ENCODE data around the gene WFS1. TPM values are rescaled to one million over a fixed set of nuclear protein-coding genes. Genes with fewer than 3 reads are reported as not detected.

Gene WFS1
- polyA plus RNA-seq, 4 donors = 24.5 to 32.7 (median 27.8) TPM

- no peak for DNase-seq (ENCODE audit: low read depth in 4 of 4, low spot score in 2 of 4)
These were observed 27.7 kb downstream of the WFS1 start for GRCh38 chr4:6297266-6297815.

- no peak for DNase-seq (ENCODE audit: low read depth in 4 of 4, low spot score in 2 of 4)
These were observed 28.4 kb downstream of the WFS1 start for GRCh38 chr4:6298035-6298434.

GRCh38 chr4:6298852-6299251, 29.2 kb downstream of the WFS1 start:
- no peak for DNase-seq (ENCODE audit: low read depth in 4 of 4, low spot score in 2 of 4)

- DNase-seq (ENCODE audit: low read depth in 4 of 4, low spot score in 2 of 4) = no peak
These were observed 30.2 kb downstream of the WFS1 start for GRCh38 chr4:6299875-6300274.

GRCh38 chr4:6300359-6300758, 30.7 kb downstream of the WFS1 start:
- no peak for DNase-seq (ENCODE audit: low read depth in 4 of 4, low spot score in 2 of 4)

GRCh38 chr4:6301051-6301731, 31.5 kb downstream of the WFS1 start:
- DNase-seq (ENCODE audit: low read depth in 4 of 4, low spot score in 2 of 4) = no peak

GRCh38 chr4:6301732-6302442, 32.2 kb downstream of the WFS1 start:
- DNase-seq (ENCODE audit: low read depth in 4 of 4, low spot score in 2 of 4) = no peak

GRCh38 chr4:6302869-6303268, 33.2 kb downstream of the WFS1 start:
- DNase-seq (ENCODE audit: low read depth in 4 of 4, low spot score in 2 of 4) = no peak

GRCh38 chr4:6303943-6304342, 34.3 kb downstream of the WFS1 start:
- no peak for DNase-seq (ENCODE audit: low read depth in 4 of 4, low spot score in 2 of 4)

- no peak for DNase-seq (ENCODE audit: low read depth in 4 of 4, low spot score in 2 of 4)
These were observed 36.6 kb downstream of the WFS1 start for GRCh38 chr4:6306299-6306698.

GRCh38 chr4:6307230-6307629, 37.6 kb downstream of the WFS1 start:
- no peak for DNase-seq (ENCODE audit: low read depth in 4 of 4, low spot score in 2 of 4)

GRCh38 chr4:6307891-6308290, 38.2 kb downstream of the WFS1 start:
- no peak for DNase-seq (ENCODE audit: low read depth in 4 of 4, low spot score in 2 of 4)

- no peak for DNase-seq (ENCODE audit: low read depth in 4 of 4, low spot score in 2 of 4)
These were observed 39.4 kb downstream of the WFS1 start for GRCh38 chr4:6308899-6309643.

GRCh38 chr4:6309777-6310176, 40.1 kb downstream of the WFS1 start:
- no peak for DNase-seq (ENCODE audit: low read depth in 4 of 4, low spot score in 2 of 4)

GRCh38 chr4:6313216-6313615, 43.6 kb downstream of the WFS1 start:
- DNase-seq (ENCODE audit: low read depth in 4 of 4, low spot score in 2 of 4) = no peak

- no peak for DNase-seq (ENCODE audit: low read depth in 4 of 4, low spot score in 2 of 4)
These were observed 46.9 kb downstream of the WFS1 start for GRCh38 chr4:6316461-6317003.

GRCh38 chr4:6318206-6318605, 48.6 kb downstream of the WFS1 start:
- DNase-seq (ENCODE audit: low read depth in 4 of 4, low spot score in 2 of 4) = no peak

- no peak for DNase-seq (ENCODE audit: low read depth in 4 of 4, low spot score in 2 of 4)
These were observed 50.0 kb downstream of the WFS1 start for GRCh38 chr4:6319530-6320150.

- no peak for DNase-seq (ENCODE audit: low read depth in 4 of 4, low spot score in 2 of 4)
These were observed 51.0 kb downstream of the WFS1 start for GRCh38 chr4:6320663-6321062.

- no peak for DNase-seq (ENCODE audit: low read depth in 4 of 4, low spot score in 2 of 4)
These were observed 51.7 kb downstream of the WFS1 start for GRCh38 chr4:6321361-6321760.
